Spleen (tissue), 7 donors: ENCODE results near the gene PPFIA1.

Source experiments
- POLR2A ChIP-seq, 3 donors: fragments of 450-650 bp; IDR thresholded peaks; one replicate each; pipeline ENCODE4 v1.5.1; 2017; ENCODE audit warnings: antibody characterized with exemption in 3 of 3, mild to moderate bottlenecking in 1 of 3
- POLR2AphosphoS5 ChIP-seq, 3 donors: sonication (generic); formaldehyde crosslinking; IDR thresholded peaks; one replicate each; pipeline ENCODE4 v1.5.1; 2017; ENCODE audit warnings: antibody characterized with exemption in 3 of 3
- TF ChIP-seq, protein P1 (sequence below), 11 experiments: fragments of 200-600 bp in 7 of 11; fragments of 450-650 bp in 4 of 11; sonication (generic) in 4 of 11; IDR thresholded peaks in 8 of 11; conservative IDR thresholded peaks in 3 of 11; 1 replicate in 7 of 11; 2 replicates in 4 of 11; pipeline versions ENCODE4 v1.4.0 to v1.8.0; 2016 to 2021; ENCODE audit warnings: antibody characterized with exemption in 11 of 11, inconsistent platforms in 4 of 11, mild to moderate bottlenecking in 1 of 11
- donor health status: DM: no; HTN: no; CAD: no; lungs with moderate emphysema.
- donor health status: DM: no; HTN: no; CAD: no.
- donor health status: DM: no; HTN: no; CAD: no.

DNA sequence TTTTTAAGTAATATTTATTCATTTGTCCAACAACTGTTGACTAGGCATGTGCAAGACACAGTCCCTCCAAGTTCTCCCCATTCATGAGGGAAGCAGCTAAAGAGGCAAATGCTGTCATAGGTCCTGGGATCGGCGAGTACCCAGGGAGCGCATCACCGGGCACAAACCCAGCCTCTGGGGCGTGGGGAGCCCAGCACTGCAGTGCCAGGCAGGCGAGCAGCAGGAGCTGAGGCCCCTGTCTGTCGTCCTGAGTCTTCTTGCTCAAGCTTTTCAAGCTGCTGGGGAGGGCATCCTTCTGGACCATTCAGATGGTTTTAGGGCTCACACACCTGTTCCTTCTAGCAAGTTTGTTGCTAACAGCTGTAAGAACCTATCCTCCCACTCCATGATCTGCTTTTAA lies 62.1 kb downstream of the PPFIA1 start:
- TF ChIP-seq, protein P1, sequence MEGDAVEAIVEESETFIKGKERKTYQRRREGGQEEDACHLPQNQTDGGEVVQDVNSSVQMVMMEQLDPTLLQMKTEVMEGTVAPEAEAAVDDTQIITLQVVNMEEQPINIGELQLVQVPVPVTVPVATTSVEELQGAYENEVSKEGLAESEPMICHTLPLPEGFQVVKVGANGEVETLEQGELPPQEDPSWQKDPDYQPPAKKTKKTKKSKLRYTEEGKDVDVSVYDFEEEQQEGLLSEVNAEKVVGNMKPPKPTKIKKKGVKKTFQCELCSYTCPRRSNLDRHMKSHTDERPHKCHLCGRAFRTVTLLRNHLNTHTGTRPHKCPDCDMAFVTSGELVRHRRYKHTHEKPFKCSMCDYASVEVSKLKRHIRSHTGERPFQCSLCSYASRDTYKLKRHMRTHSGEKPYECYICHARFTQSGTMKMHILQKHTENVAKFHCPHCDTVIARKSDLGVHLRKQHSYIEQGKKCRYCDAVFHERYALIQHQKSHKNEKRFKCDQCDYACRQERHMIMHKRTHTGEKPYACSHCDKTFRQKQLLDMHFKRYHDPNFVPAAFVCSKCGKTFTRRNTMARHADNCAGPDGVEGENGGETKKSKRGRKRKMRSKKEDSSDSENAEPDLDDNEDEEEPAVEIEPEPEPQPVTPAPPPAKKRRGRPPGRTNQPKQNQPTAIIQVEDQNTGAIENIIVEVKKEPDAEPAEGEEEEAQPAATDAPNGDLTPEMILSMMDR (IDR thresholded peaks at IDR 0.05 in 8 of 11, conservative IDR thresholded peaks at IDR 0.05 in 3 of 11), result no peak
- no peak for TF ChIP-seq POLR2A (IDR thresholded peaks at IDR 0.05)
- no peak for TF ChIP-seq POLR2AphosphoS5 (IDR thresholded peaks at IDR 0.05)
